ENCODE results near the gene EIF2AK3. TPM values are rescaled to one million over a fixed set of nuclear protein-coding genes. Genes with fewer than 3 reads are reported as not detected.

The EIF2AK3 gene
- total and polyA plus RNA-seq, 4 donors = 5.3 to 46.7 (median 18.6) TPM

DNA sequence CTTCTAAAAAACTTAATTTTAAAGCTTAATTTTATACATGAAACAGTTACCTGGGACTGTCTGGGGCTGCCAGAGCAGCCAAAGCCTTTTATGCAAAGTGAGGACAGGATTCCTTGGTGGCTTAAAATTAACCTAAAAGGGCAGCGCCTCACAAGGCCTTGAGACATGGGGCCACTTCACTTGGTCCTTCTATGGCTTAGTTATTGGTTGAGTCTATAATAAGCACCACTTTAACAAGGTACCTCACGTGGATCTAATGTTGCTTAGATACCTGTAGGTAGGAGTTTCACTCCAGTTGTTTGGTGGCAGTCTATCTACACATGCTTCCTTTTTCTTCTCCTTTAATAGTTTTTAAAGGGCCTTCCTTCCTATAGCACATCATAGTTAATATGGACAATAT, 51.6 kb downstream of the EIF2AK3 start:
- H3K4me1 ChIP-seq (ENCODE audit: control insufficient read depth in 5 of 5, insufficient read depth in 5 of 5, low read length in 5 of 5) = no peaks in the 10 kb centered on the region
- H3K36me3 ChIP-seq (ENCODE audit: control insufficient read depth in 4 of 4, insufficient read depth in 4 of 4, low read length in 4 of 4) = peaks cover 17 to 49% (median 25%) of the 10 kb centered on the region in 4 donors
- no peak overlapping the region for H3K27ac ChIP-seq (ENCODE audit: low read depth in 1 of 2, low read length in 1 of 2)
- no peak overlapping the region for H3K4me3 ChIP-seq
- ATAC-seq (ENCODE audit: insufficient read depth, low FRiP score) (no peak), DNase-seq (no peak)
- peaks cover 0 to 1% (median 0%) of the 10 kb centered on the region in 4 donors for H3K9me3 ChIP-seq (ENCODE audit: control insufficient read depth in 4 of 4, insufficient read depth in 3 of 4, low read length in 3 of 4)
- no peak overlapping the region for H3K9ac ChIP-seq (ENCODE audit: insufficient read depth in 1 of 2, low read length in 2 of 2)
- no peaks in the 10 kb centered on the region for H3K27me3 ChIP-seq (ENCODE audit: control insufficient read depth in 3 of 3, insufficient read depth in 3 of 3, low read length in 2 of 3)
- TF ChIP-seq, protein P1, sequence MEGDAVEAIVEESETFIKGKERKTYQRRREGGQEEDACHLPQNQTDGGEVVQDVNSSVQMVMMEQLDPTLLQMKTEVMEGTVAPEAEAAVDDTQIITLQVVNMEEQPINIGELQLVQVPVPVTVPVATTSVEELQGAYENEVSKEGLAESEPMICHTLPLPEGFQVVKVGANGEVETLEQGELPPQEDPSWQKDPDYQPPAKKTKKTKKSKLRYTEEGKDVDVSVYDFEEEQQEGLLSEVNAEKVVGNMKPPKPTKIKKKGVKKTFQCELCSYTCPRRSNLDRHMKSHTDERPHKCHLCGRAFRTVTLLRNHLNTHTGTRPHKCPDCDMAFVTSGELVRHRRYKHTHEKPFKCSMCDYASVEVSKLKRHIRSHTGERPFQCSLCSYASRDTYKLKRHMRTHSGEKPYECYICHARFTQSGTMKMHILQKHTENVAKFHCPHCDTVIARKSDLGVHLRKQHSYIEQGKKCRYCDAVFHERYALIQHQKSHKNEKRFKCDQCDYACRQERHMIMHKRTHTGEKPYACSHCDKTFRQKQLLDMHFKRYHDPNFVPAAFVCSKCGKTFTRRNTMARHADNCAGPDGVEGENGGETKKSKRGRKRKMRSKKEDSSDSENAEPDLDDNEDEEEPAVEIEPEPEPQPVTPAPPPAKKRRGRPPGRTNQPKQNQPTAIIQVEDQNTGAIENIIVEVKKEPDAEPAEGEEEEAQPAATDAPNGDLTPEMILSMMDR (IDR thresholded peaks at IDR 0.05; ENCODE audit: control extremely low read depth, extremely low read depth) = no peak
- WGBS, 2 donors = 84 to 91% methylated on average over 2 of the region's 2 CpGs

DNA sequence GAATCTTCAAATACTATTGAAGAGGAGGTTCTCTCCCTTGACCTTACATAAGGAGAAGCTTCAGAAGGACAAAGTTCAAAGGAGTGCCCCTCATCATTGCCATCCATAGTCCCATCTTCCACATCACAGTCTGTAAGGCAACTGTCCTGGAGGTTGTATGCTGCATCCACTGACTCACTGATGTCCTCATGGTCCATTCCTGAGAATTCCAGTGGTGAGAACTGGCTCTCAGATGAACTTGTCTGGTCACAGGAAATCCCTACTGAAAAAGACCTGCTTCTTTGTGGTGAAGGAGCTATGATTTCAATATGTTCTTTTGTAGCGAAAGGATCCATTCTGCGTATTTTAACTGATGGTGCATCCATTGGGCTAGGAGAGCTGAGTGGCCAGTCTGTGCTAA, 52.2 kb downstream of the EIF2AK3 start:
- DNase-seq (no peak), ATAC-seq (ENCODE audit: insufficient read depth, low FRiP score) (no peak)
- Histone ChIP-seq H3K4me1 (ENCODE audit: control insufficient read depth in 5 of 5, insufficient read depth in 5 of 5, low read length in 5 of 5) (no peaks in the 10 kb centered on the region), H3K4me3 (no peak overlapping the region), H3K27me3 (ENCODE audit: control insufficient read depth in 3 of 3, insufficient read depth in 3 of 3, low read length in 2 of 3) (no peaks in the 10 kb centered on the region), H3K36me3 (ENCODE audit: control insufficient read depth in 4 of 4, insufficient read depth in 4 of 4, low read length in 4 of 4) (peaks cover 20 to 51% (median 29%) of the 10 kb centered on the region in 4 donors), H3K9me3 (ENCODE audit: control insufficient read depth in 4 of 4, insufficient read depth in 3 of 4, low read length in 3 of 4) (peaks cover 0 to 1% (median 0%) of the 10 kb centered on the region in 4 donors), H3K27ac (ENCODE audit: low read depth in 1 of 2, low read length in 1 of 2) (no peak overlapping the region), H3K9ac (ENCODE audit: insufficient read depth in 1 of 2, low read length in 2 of 2) (no peak overlapping the region)
- WGBS, 2 donors = 45 to 47% methylated on average over 2 of the region's 2 CpGs
- TF ChIP-seq, protein P1 (IDR thresholded peaks at IDR 0.05; ENCODE audit: control extremely low read depth, extremely low read depth) = no peak

DNA sequence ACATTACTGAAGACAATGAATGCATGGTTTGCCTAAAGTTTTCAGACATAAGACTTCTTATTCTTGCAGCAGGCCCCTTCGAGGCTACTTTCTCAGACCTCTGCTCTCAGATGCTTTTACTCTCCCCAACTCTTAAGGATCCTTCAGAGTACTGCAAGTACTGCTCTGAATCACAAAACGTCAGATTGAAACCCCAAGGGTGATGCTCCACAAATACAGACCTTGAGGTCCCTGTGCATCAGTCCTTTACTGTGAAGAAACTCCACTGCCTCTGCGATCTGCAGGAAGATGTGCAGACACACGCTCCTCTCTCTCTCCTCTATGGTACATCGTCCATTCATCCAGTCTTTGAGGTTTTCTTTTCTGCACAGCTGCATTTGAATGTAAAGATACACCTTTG, 52.8 kb downstream of the EIF2AK3 start:
- H3K9ac ChIP-seq (ENCODE audit: insufficient read depth in 1 of 2, low read length in 2 of 2) = no peak overlapping the region
- H3K27ac ChIP-seq (ENCODE audit: low read depth in 1 of 2, low read length in 1 of 2) = no peak overlapping the region

More for the DNA sequence above, 52.8 kb downstream of the EIF2AK3 start:
- Histone ChIP-seq H3K9me3 (ENCODE audit: control insufficient read depth in 4 of 4, insufficient read depth in 3 of 4, low read length in 3 of 4) (no peaks in the 10 kb centered on the region), H3K4me3 (no peak overlapping the region), H3K36me3 (ENCODE audit: control insufficient read depth in 4 of 4, insufficient read depth in 4 of 4, low read length in 4 of 4) (peaks cover 19 to 50% (median 29%) of the 10 kb centered on the region in 4 donors), H3K4me1 (ENCODE audit: control insufficient read depth in 5 of 5, insufficient read depth in 5 of 5, low read length in 5 of 5) (no peaks in the 10 kb centered on the region), H3K27me3 (ENCODE audit: control insufficient read depth in 3 of 3, insufficient read depth in 3 of 3, low read length in 2 of 3) (no peaks in the 10 kb centered on the region)
- TF ChIP-seq, protein P1 (IDR thresholded peaks at IDR 0.05; ENCODE audit: control extremely low read depth, extremely low read depth) = no peak
- 84 to 93% methylated on average over 5 of the region's 5 CpGs for WGBS, 2 donors
- ATAC-seq (ENCODE audit: insufficient read depth, low FRiP score) (no peak), DNase-seq (no peak)
